Retina (tissue), 1 donor: ENCODE measurements around the gene ZNF765.
"Not testable (repeated sequence)": the region's sequence is repeated elsewhere in the genome, so short reads cannot be mapped to it uniquely, and the experiment has no call there.

Source experiments
- DNase-seq: peaks from one replicate; pipeline ENCODE4 v3.0.0-alpha.2; 2016

Gene ZNF765

DNA sequence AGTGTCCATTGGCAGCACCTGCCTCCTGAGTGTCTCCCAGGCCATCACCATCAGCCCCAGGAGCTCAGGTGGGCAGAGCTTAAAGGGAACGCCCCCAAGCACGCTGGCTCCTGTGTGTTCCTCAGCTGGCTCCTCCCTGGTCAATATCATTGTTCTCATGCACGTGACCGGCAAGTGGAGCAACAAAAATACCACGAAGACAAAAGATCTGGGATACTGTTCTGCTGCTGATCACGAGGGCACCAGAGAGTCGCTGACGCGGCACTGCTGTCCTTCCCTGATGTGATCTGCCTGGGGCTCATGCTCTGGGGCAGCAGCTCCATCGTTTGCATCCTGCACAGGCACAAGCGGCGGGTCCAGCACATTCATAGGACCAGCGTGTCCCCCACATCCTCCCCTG, 28.1 kb downstream of the ZNF765 start:
- peak; percentile 45 for DNase-seq

DNA sequence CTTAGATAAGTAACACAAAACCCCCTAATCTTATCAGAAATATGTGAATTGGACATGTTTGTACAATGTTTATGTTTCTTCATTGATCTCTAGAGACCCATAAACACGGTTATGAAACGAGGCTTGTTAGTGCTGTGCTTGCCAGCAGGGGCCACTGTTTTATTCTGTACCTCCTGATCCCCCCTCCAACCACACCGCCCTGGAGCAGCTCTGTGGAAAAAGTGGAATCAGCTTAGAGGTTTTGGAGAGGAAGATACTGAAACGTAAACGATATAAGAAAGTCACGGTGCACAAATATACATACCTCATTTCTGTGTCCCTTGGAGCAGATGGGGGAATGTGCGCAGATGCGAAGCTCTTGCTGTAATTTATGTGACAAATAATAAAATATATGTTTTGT, 28.7 kb downstream of the ZNF765 start:
- peak; percentile 22 for DNase-seq

DNA sequence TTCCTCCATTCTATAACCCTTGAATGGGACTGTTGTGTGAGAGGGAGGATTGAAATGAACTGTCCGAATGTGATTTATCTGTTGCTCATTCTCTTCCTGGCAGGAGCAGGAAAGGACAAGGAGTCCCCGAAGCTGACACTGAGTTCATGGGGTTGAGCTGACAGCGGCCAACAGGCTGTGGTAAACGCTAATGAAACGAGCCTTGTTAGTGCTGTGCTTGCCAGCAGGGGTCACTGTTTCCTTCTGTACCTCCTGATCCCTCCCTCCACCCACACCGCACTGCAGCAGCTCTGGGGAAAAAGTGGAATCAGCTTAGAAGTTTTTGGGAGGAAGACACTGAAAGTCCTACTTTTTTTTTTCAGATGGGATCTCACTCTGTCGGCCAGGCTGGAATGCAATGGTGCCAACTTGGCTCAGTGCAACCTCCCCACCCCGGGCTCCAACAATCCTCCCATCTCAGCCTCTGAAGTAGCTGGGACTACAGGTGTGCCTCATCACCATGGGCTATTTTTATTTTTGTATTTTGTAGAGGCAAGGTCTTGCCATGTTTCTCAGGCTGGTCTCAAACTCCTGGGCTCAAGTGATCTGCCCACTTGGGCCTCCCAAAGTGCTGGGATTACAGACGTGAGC, 30.1 kb downstream of the ZNF765 start:
- peak; percentile 82 for DNase-seq

DNA sequence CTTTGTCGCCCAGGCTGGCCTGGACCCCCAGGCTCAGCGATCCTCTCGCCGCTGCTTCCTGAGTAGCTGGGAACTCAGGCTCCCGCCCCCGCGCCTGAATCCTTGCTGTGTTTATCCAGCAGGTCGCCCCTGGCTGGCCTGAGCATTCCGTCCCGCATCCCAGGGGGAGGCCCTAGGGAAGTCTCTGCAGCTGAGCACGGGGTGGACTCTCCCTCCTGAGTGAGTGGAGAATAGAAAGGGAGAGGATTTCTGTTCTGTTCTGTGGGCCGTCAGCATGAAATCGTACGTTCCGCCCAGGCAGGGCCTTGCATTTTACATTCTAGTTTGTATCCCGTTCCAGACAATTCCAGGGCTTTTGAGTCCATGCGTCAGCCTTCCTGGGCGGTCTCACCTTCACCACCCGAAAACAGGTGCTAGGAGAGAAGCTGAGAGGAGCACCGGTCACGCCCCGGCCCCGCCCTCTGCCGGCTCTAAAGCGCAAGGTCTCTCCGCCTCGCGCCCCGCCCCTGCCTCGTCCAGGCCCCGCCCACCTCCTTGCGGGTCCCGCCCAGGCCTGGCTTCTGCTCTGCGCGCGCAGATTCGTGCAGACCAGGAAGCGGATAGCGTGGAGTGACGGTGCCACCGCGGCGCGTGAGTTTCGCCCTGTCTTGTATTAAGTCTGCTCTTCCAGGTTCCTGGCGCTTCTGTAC, 36.6 kb downstream of the ZNF765 start, which contains the start of gene ZNF761:
ZNF761 (plus strand) TSS at position 586 of the 689 bp plus-strand sequence. CDS start 15,285 bp downstream, outside the sequence.
- peak; percentile 93 for DNase-seq

DNA sequence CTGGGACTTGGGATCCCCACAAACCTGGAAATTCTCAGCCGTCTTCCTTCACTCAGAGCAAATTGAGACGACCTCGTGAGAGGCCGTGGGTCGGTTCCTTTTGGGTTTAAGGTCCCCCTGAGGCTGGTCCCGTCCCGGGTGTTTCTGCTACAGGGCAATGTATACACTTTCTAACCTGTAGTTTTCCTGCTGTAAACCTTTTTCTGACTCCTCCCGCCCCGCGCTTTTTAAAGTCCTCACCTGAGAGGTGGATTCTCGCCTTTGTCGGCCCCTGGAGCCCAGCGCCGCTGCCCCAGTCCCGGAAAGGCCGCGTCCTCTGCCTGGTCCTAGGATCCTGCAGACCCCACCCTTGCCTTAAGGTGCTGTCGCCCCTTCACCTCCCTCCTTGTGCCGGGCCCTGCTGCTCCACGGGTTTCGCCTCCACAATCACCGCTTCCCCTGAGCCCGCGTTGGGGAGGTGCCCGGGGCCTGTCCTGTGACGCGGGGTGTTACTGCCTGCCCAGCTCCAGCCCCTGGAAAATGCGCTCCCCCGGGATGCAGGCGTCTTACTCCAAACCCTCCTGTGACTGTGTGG, 37.2 kb downstream of the ZNF765 start:
- no peak for DNase-seq

DNA sequence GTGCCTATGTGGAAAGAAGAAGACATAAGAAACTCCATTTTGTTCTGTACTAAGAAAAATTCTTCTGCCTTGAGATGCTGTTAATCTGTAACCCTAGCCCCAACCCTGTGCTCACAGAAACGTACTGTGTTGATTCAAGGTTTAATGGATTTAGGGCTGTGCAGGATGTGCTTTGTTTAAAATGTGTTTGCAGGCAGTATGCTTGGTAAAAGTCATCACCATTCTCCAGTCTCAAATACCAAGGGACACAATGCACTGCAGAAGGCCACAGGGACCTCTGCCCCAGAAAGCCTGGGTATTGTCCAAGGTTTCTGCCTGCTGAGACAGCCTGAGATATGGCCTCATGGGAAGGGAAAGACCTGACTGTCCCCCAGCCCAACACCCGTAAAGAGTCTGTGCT, 48.9 kb downstream of the ZNF765 start:
- DNase-seq, result not testable (repeated sequence)

DNA sequence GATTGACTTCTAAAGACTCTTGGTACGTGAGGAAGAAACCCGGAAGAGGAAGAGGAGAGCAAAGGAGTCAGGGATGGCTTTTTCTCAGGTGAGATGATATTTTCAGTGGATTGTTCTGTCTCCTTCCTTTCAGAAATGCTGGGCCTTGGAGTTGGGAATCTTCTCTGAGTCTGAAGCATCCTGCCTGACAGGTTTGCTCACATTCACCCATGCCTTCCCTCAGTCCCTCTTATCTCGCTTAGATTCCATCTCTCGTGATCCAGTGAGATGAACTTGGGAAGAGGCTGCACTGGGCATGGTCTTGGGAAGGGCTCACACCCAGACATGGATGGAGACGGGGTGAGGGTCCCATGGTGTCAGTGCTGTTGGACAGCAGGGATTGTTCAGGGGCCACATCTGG, 52.2 kb downstream of the ZNF765 start:
- not testable (repeated sequence) for DNase-seq

DNA sequence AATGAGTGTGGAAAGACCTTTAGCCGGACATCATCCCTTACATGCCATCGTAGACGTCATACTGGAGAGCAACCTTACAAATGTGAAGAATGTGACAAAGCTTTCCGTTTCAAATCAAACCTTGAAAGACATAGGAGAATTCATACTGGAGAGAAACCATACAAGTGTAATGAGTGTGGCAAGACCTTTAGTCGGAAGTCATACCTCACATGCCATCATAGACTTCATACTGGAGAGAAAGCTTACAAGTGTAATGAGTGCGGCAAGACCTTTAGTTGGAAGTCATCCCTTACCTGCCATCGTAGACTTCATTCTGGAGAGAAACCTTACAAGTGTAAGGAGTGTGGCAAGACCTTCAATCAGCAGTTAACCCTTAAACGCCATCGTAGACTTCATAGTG, 60.9 kb downstream of the ZNF765 start:
- DNase-seq, result no peak

DNA sequence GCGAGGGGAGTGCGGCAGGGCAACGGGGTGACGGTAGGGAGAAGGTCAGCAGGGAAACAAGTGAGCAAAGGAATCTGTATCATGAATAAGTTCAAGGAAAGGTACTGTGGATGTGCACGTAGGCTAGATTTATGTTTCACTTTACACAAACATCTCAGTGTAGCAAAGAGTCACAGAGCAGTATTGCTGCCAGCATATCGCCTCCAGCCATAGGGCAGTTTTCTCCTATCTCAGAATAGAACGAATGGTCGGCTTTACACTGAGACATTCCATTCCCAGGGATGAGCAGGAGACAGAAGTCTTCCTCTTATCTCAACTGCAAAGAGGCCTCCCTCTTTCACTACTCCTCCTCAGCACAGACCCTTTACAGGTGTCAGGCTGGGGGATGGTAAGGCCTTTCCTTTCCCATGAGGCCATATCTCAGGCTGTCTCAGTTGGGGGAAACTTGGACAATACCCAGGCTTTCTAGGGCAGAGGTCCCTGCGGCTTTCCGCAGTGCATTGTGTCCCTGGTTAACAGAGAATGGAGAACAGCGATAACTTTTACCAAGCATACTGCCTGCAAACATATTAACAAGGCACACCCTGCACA, 65.3 kb downstream of the ZNF765 start:
- DNase-seq, result not testable (repeated sequence)

DNA sequence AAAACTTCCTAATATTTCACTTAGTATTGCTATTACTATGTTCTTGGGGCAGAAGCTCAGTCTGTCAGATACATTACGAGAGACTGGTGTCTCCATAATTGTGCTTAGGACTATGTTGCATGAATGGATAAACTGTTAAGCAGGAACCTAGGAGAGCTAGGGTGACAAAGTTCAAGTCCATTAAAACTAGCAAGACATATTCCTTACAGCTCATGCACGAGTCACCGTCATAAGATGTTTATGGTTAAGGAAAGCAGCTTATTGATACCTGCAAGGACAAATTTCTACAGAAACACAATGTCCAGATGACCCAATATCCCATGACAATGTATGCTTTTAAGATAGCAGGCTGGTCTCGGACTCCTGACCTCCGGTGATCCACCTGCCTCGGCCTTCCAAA, 66.9 kb downstream of the ZNF765 start:
- DNase-seq, result no peak

DNA sequence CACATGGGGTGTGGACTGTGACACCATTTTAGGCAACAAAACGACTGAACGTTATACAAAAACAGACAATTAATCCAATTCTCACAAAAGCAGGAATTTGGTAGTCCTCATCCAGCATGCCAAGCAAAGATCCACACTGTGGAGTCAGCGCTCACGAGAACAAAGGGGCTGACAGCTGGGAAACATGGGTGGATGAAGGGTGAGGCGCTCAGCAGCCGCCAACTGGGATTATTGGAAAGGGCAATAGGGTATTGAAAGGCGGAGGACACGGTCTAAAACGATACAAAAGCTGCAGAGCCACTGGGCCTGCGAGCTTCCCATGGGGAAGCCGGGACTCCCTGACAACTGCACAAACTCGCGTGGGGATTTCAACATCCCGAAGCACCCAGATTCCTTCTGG, 67.9 kb downstream of the ZNF765 start:
- DNase-seq, result no peak

DNA sequence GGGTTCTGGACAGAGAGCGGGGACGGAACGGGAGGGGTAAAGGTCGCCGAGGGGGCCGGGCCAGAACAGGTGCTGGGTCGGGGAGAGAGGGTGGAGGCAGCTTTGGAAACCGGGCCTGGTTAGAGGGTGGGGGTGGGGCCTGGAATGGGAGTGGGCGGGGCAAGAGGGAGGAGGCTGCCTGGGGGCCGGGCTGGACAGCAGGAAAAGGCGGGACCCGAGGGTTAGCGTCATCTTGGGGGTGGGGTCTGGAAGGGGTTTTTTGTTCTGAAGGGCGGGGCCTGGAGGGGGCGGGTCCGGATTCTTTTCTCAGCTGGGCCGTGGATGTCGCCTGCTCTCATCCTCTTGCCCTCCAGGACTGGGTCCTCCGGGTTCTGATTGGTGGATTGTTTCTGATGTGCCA, 68.3 kb downstream of the ZNF765 start:
- peak; percentile 73 for DNase-seq

DNA sequence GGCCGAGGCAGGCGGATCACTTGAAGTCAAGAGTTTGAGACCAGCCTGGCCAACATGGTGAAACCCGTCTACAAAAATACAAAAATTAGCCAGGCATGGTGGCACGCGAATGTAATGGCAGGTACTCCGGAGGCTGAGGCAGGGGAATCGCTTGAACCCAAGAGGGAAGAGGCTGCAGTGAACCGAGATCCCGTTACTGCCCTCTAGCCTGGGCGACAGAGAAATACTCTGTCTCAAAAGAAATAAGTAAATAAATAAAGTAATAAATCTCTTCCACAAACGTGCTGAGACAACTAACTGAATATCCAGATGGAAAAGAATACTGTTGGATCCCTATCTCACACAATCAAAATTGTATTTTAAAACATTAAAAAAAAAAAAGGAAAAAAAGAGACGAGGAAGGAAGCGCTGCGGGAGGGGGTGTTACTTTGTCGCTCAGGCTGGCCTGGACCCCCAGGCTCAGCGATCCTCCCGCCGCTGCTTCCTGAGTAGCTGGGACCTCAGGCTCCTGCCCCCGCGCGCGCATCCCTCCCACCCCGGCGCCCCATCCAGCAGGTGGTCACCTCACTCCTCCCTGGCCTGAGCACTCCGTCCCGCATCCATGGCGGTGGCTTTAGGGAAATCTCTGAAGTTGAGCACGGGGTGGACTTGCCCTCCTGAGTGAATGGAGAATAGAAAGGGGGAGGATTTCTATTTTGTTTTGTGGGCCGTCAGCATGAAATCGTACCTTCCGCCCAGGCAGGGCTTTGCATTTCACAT, 72.0 kb downstream of the ZNF765 start:
- DNase-seq, result peak; percentile 6

DNA sequence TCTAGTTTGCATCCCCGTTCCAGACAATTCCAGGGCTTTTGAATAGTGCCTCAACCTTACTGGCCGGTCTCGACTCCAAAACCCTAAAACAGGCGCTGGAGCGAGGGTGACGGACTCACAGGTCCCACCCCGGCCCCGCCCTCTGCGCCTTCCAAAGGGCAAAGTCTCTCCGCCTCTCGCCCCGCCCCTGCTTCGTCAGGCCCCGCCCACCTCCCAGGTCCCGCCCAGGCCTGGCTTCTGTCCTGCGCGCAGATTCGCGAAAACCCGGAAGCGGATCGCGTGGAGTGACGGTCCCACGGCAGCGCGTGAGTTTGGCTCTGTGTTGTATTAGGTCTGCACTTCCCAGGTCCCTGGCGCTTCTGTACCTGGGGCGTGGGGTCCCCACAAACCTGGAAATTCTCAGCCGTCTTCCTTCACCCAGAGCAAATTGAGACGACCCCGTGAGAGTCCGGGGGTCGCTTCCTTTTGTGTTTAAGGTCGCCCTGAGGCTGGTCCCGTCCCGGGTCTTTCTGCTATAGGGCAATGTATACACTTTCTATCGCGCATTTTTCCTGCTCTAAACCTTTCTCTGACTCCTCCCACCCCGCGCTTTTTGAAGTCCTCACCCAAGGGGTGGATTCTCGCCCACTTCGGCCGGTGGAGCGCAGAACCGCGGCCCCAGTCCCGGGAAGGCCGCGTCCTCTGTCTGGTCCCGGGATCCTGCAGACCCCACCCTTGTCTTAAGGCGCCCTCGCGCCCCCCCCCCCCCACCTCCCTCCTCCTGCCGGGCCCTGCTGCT, 72.7 kb downstream of the ZNF765 start, which contains the start of gene ZNF813:
ZNF813 (plus strand) TSS at position 249 of the 778 bp plus-strand sequence. CDS start 16,090 bp downstream, outside the sequence.
- peak; percentile 94 for DNase-seq

DNA sequence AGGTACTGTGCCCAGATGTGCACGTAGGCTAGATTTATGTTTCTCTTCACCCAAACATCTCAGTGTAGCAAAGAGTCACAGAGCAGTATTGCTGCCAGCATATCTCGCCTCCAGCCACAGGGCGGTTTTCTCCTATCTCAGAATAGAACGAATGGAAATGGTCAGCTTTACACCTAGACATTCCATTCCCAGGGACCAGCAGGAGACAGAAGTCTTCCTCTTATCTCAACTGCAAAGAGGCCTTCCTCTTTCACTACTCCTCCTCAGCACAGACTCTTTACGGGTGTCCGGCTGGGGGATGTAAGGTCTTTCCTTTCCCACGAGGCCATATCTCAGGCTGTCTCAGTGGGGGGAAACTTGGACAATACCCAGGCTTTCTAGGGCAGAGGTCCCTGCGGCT, 73.7 kb downstream of the ZNF765 start:
- DNase-seq, result not testable (repeated sequence)

DNA sequence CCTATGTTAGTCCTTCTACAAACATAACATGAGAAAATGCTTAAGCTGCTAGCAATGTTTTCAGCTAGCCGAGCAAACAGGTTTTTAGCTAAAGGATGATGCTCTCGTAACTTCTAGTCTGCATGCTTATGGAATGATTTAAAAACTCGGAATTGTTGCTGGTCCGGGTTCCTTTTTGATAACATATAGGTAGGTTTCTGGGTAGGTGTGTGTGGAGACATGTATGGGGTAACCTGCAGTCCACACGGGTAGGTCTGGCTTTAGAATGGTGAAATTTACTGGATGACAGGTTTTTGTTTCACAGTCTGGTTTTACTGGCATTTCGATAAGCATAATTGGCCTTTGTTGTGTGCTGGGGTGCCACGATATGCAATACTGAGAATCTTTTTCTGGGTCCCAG, 77.0 kb downstream of the ZNF765 start:
- DNase-seq, result no peak

DNA sequence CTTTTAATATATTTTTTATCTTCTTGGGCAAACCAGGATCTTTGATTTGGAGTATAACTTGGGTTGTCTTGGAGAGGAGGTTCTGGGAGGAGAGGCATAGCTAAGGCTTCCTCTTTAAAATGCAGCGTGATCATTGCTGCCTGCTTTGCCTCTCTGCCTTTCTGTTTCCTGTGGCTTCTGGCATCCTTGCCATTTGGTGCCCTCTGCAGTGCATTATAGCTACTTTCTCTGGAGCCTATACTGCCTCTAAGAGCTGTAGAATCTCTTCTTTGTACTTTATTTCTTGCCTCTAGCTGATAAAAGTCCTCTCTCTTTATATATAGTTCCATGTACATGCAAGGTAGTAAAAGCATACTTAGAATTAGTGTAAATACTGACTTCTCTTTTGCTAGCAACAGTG, 79.9 kb downstream of the ZNF765 start:
- not testable (repeated sequence) for DNase-seq

DNA sequence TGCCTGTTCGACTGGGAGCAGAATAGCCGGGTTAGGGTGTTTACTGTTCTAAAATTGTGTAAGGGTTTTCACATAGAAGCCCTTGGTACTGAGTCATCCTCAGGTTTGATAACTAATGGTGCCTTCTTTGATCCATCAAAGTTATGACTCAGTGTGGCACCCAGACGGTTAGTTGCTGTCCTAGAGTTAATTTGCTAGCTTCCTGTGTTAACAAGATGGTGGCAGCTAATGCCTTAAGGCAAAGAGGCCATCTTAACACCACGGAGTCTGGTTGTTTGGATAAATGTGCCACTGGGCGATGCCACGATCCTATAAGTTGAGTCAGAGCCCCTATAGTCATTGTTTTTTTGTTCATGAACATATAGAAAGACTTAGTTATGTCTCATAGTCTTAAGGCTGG, 80.5 kb downstream of the ZNF765 start:
- not testable (repeated sequence) for DNase-seq
